Neutrophil (primary cell): ENCODE data around the gene TBC1D30.

Experiments
- H3K27ac ChIP-seq: fragments of 200-600 bp; sonication (generic); 2 replicates; pipeline ENCODE4 v1.5.1; 2016; ENCODE audit warnings: mild to moderate bottlenecking, moderate library complexity
- H3K27me3 ChIP-seq: fragments of 200-600 bp; sonication (generic); 2 replicates; pipeline ENCODE4 v1.6.0; 2016; ENCODE audit warnings: mild to moderate bottlenecking
- H3K36me3 ChIP-seq: fragments of 200-600 bp; sonication (generic); 2 replicates; pipeline ENCODE4 v1.5.1; 2017
- H3K4me1 ChIP-seq, 2 experiments: fragments of 200-600 bp in 1 of 2; sonication (generic) in 1 of 2; 1 replicate in 1 of 2; 2 replicates in 1 of 2; pipeline versions ENCODE4 v1.5.1 to v1.6.1; 2013 to 2016; ENCODE audit warnings: low read depth in 1 of 2, low read length in 1 of 2, mild to moderate bottlenecking in 1 of 2, moderate library complexity in 1 of 2; ENCODE audit not compliant: control insufficient read depth in 1 of 2, insufficient read depth in 1 of 2
- H3K4me3 ChIP-seq, 2 experiments: fragments of 200-600 bp in 1 of 2; sonication (generic) in 1 of 2; 1 replicate in 1 of 2; 2 replicates in 1 of 2; pipeline ENCODE4 v1.5.1; 2013 to 2016; ENCODE audit warnings: low read depth in 1 of 2, low read length in 1 of 2, mild to moderate bottlenecking in 1 of 2, moderate library complexity in 1 of 2
- H3K9me3 ChIP-seq: fragments of 200-600 bp; sonication (generic); 2 replicates; pipeline ENCODE4 v1.5.1; 2016
- CTCF ChIP-seq: fragments of 200-600 bp; sonication (generic); IDR thresholded peaks from 2 replicates; pipeline ENCODE4 v1.5.1; 2016; ENCODE audit warnings: antibody characterized with exemption

TBC1D30 gene

GRCh38 chr12:64912516-64913255, 88.2 kb downstream of the TBC1D30 start:
- TF ChIP-seq CTCF: no peak

GRCh38 chr12:64915242-64915641, 90.8 kb downstream of the TBC1D30 start:
- no peak for TF ChIP-seq CTCF
- Histone ChIP-seq H3K4me1 (no peaks in the 10 kb centered on the region), H3K27ac (no peak overlapping the region), H3K4me3 (no peak overlapping the region), H3K27me3 (peaks cover 94% of the 10 kb centered on the region), H3K36me3 (no peaks in the 10 kb centered on the region), H3K9me3 (no peaks in the 10 kb centered on the region)

More at GRCh38 chr12:64912516-64913255, 88.2 kb downstream of the TBC1D30 start:
- Histone ChIP-seq H3K4me1 (no peaks in the 10 kb centered on the region), H3K27me3 (peaks cover 85% of the 10 kb centered on the region), H3K36me3 (no peaks in the 10 kb centered on the region), H3K4me3 (no peak overlapping the region), H3K27ac (no peak overlapping the region), H3K9me3 (no peaks in the 10 kb centered on the region)

- Histone ChIP-seq H3K27ac (no peak overlapping the region), H3K27me3 (peaks cover 94% of the 10 kb centered on the region), H3K36me3 (no peaks in the 10 kb centered on the region), H3K4me3 (no peak overlapping the region), H3K9me3 (no peaks in the 10 kb centered on the region), H3K4me1 (no peaks in the 10 kb centered on the region)
- TF ChIP-seq CTCF: no peak
These were observed 92.2 kb downstream of the TBC1D30 start for GRCh38 chr12:64916411-64917261.

GRCh38 chr12:64918344-64918743, 93.9 kb downstream of the TBC1D30 start:
- Histone ChIP-seq H3K27me3 (peaks cover 88% of the 10 kb centered on the region), H3K36me3 (no peaks in the 10 kb centered on the region), H3K4me3 (no peak overlapping the region), H3K4me1 (no peaks in the 10 kb centered on the region), H3K9me3 (no peaks in the 10 kb centered on the region), H3K27ac (no peak overlapping the region)
- TF ChIP-seq CTCF: no peak

- H3K36me3 ChIP-seq: no peaks in the 10 kb centered on the region
- no peak overlapping the region for H3K4me3 ChIP-seq
- peaks cover 88% of the 10 kb centered on the region for H3K27me3 ChIP-seq
- TF ChIP-seq CTCF: no peak
- no peaks in the 10 kb centered on the region for H3K9me3 ChIP-seq
- H3K27ac ChIP-seq: no peak overlapping the region
- no peaks in the 10 kb centered on the region for H3K4me1 ChIP-seq
These were observed 94.4 kb downstream of the TBC1D30 start for GRCh38 chr12:64918801-64919200.
